Epithelial cell of proximal tubule (primary cell): ENCODE data around the gene OTOGL. TPM values are rescaled to one million over a fixed set of nuclear protein-coding genes. Genes with fewer than 3 reads are reported as not detected.

Experiments
- DNase-seq: peaks from one replicate; pipeline ENCODE4 v3.0.0-alpha.2; 2011; ENCODE audit warnings: low read depth
- H3K4me3 ChIP-seq: 2 replicates; pipeline ENCODE4 v1.5.1; 2011; ENCODE audit warnings: low read depth, mild to moderate bottlenecking, low read length
- CTCF ChIP-seq: conservative IDR thresholded peaks from 2 replicates; pipeline ENCODE4 v1.5.1; 2012; ENCODE audit warnings: low read depth, mild to moderate bottlenecking, low read length
- total RNA-seq: library from RNA; depleted of rRNA; stranded (reverse); fragments of >200 nt; gene quantifications from 2 replicates; pipeline ENCODE4 v1.2.3, GENCODE V29; 2015

Gene OTOGL
- total RNA-seq, 1 donor from 2014 or later, result not detected

GRCh38 chr12:80168936-80169335 is 69.6 kb downstream of the OTOGL start:
- no peak for TF ChIP-seq CTCF
- no peak overlapping the region for H3K4me3 ChIP-seq
- DNase-seq, result no peak

- no peak overlapping the region for H3K4me3 ChIP-seq
- no peak for TF ChIP-seq CTCF
- DNase-seq, result no peak
These were observed 71.6 kb downstream of the OTOGL start for GRCh38 chr12:80170915-80171314.

- no peak overlapping the region for H3K4me3 ChIP-seq
- no peak for DNase-seq
- no peak for TF ChIP-seq CTCF
These were observed 73.9 kb downstream of the OTOGL start for GRCh38 chr12:80173083-80173864.

GRCh38 chr12:80175307-80175930 is 76.1 kb downstream of the OTOGL start:
- TF ChIP-seq CTCF, result no peak
- H3K4me3 ChIP-seq, result no peak overlapping the region
- DNase-seq, result no peak

- DNase-seq, result no peak
- no peak for TF ChIP-seq CTCF
- no peak overlapping the region for H3K4me3 ChIP-seq
These were observed 77.4 kb downstream of the OTOGL start for GRCh38 chr12:80176706-80177105.

- no peak overlapping the region for H3K4me3 ChIP-seq
- DNase-seq, result no peak
- no peak for TF ChIP-seq CTCF
These were observed 79.5 kb downstream of the OTOGL start for GRCh38 chr12:80178846-80179245.
